ENCODE results near the gene PLPPR2.

- TF ChIP-seq EZH2 (IDR thresholded peaks at IDR 0.05; ENCODE audit: low read depth) = no peak
- TF ChIP-seq, protein P1, sequence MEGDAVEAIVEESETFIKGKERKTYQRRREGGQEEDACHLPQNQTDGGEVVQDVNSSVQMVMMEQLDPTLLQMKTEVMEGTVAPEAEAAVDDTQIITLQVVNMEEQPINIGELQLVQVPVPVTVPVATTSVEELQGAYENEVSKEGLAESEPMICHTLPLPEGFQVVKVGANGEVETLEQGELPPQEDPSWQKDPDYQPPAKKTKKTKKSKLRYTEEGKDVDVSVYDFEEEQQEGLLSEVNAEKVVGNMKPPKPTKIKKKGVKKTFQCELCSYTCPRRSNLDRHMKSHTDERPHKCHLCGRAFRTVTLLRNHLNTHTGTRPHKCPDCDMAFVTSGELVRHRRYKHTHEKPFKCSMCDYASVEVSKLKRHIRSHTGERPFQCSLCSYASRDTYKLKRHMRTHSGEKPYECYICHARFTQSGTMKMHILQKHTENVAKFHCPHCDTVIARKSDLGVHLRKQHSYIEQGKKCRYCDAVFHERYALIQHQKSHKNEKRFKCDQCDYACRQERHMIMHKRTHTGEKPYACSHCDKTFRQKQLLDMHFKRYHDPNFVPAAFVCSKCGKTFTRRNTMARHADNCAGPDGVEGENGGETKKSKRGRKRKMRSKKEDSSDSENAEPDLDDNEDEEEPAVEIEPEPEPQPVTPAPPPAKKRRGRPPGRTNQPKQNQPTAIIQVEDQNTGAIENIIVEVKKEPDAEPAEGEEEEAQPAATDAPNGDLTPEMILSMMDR (conservative IDR thresholded peaks at IDR 0.05) = no peak
Observed at GRCh38 chr19:11365557-11366117, 10.4 kb downstream of the PLPPR2 start.

Data from PC-9 (cell line).